Psoas muscle (tissue), 8 donors: Measurements from ENCODE around the gene TIMP3. TPM values are rescaled to one million over a fixed set of nuclear protein-coding genes. Genes with fewer than 3 reads are reported as not detected.

Experiments used
- ATAC-seq, 4 donors: fragments of 200-7000 bp; cut with Tn5 transposase; one replicate each; pipeline ENCODE4 v1.9.1; 2020; ENCODE audit warnings: moderate library complexity in 3 of 4, mild to moderate bottlenecking in 2 of 4
- DNase-seq, 2 donors: peaks; one replicate each; pipeline ENCODE4 v3.0.0-alpha.2; 2020
- H3K27ac ChIP-seq: fragments of 200-600 bp; one replicate; pipeline ENCODE4 v1.8.0; 2022
- H3K27me3 ChIP-seq, 3 donors: fragments of 200-600 bp in 1 of 3; one replicate each; pipeline versions ENCODE4 v1.6.1 to v1.8.0; 2013 to 2022; ENCODE audit warnings: low read length in 2 of 3, mild to moderate bottlenecking in 2 of 3, moderate library complexity in 1 of 3; ENCODE audit not compliant: insufficient read depth in 3 of 3
- H3K36me3 ChIP-seq, 2 donors: fragments of 200-600 bp in 1 of 2; one replicate each; pipeline versions ENCODE4 v1.6.1 to v1.8.0; 2013 to 2022; ENCODE audit warnings: low read depth in 1 of 2, mild to moderate bottlenecking in 1 of 2, moderate library complexity in 1 of 2; ENCODE audit not compliant: insufficient read depth in 1 of 2
- H3K4me1 ChIP-seq: fragments of 200-600 bp; one replicate; pipeline ENCODE4 v1.8.0; 2022
- H3K4me3 ChIP-seq: fragments of 200-600 bp; one replicate; pipeline ENCODE4 v1.8.0; 2022; ENCODE audit warnings: mild to moderate bottlenecking
- H3K9me3 ChIP-seq: fragments of 200-600 bp; one replicate; pipeline ENCODE4 v1.8.0; 2022
- WGBS, 3 donors: extraction: QIAGEN DNeasy Blood & Tissue Kit; methylation state at CpG; one replicate each; pipeline versions ENCODE4 v1.1.6 to v1.1.7; 2013; 5-methylcytosine and 5-hydroxymethylcytosine counted together
- intact Hi-C, 2 donors: fragments of 100-400 bp; cut with DNase I; formaldehyde crosslinking; loops; one replicate each; pipeline versions ENCODE4 v1.11.0 to v1.14.2; 2022
- polyA plus RNA-seq, 3 donors: library from polyadenylated mRNA; stranded (reverse); fragments of 200-250 nt; gene quantifications; one replicate each; pipeline ENCODE4 v1.2.3, GENCODE V29; 2013
- total RNA-seq, 4 donors: library from RNA; stranded (reverse); fragmentation: NEBNext Ultra II Directional in 2 of 4; extraction: Animal tissue kit (Norgen Biotek cat#: 25700) in 2 of 4; gene quantifications; one replicate each; pipeline versions ENCODE4 v1.2.1 to v1.2.4, GENCODE V29; 2021 to 2023
- TF ChIP-seq, protein P1 (sequence below): fragments of 200-600 bp; IDR thresholded peaks from one replicate; pipeline ENCODE4 v1.8.0; 2022; ENCODE audit warnings: antibody characterized with exemption
- donor health status: healthy with polysubstance abuse.
- donor health status: DM: no; HTN: no; CAD: no; lungs with moderate emphysema.
- donor health status: Bipolar disorder and iron deficiency.
- donor health status: healthy.
- donor health status: DM: yes; HTN: yes; CAD: no.
- donor health status: DM: no; HTN: no; CAD: no.
- donor health status: DM: no; HTN: no; CAD: no.
- donor health status: DM: yes; HTN: yes; CAD: no.

TIMP3 gene
- total and polyA plus RNA-seq, 7 donors = 58.6 to 160 (median 70.7) TPM

DNA sequence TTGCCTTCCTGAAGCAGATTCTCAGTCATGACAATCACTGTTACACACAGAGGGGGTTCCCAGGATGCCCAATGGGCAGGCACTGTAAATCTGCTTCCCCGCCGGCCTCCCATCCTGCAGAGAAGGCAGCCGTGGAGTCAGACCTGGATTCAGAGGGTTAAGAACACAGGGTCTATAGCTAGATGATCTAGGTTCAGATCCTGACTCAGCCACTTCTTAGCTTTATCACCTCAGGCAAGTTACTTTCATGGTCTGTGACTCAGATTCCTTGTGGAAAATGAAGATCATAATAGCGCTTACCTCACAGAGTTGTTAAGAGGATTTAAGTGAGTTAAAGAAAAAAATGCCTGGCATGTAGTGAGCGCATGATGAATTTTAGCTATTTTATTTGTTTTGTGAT lies 95.9 kb downstream of the TIMP3 start:
- no peaks in the 10 kb centered on the region for H3K27me3 ChIP-seq
- WGBS, 3 donors = 94 to 97% (median 94%) methylated on average over 5 of the region's 5 CpGs
- no peaks in the 10 kb centered on the region for H3K9me3 ChIP-seq
- H3K4me3 ChIP-seq = no peak overlapping the region
- H3K4me1 ChIP-seq = no peaks in the 10 kb centered on the region
- no peak for ATAC-seq
- no peaks in the 10 kb centered on the region for H3K36me3 ChIP-seq
- H3K27ac ChIP-seq = no peak overlapping the region
- TF ChIP-seq, protein P1, sequence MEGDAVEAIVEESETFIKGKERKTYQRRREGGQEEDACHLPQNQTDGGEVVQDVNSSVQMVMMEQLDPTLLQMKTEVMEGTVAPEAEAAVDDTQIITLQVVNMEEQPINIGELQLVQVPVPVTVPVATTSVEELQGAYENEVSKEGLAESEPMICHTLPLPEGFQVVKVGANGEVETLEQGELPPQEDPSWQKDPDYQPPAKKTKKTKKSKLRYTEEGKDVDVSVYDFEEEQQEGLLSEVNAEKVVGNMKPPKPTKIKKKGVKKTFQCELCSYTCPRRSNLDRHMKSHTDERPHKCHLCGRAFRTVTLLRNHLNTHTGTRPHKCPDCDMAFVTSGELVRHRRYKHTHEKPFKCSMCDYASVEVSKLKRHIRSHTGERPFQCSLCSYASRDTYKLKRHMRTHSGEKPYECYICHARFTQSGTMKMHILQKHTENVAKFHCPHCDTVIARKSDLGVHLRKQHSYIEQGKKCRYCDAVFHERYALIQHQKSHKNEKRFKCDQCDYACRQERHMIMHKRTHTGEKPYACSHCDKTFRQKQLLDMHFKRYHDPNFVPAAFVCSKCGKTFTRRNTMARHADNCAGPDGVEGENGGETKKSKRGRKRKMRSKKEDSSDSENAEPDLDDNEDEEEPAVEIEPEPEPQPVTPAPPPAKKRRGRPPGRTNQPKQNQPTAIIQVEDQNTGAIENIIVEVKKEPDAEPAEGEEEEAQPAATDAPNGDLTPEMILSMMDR = no peak
- DNase-seq = no peak
- intact Hi-C loops = no loop called here

DNA sequence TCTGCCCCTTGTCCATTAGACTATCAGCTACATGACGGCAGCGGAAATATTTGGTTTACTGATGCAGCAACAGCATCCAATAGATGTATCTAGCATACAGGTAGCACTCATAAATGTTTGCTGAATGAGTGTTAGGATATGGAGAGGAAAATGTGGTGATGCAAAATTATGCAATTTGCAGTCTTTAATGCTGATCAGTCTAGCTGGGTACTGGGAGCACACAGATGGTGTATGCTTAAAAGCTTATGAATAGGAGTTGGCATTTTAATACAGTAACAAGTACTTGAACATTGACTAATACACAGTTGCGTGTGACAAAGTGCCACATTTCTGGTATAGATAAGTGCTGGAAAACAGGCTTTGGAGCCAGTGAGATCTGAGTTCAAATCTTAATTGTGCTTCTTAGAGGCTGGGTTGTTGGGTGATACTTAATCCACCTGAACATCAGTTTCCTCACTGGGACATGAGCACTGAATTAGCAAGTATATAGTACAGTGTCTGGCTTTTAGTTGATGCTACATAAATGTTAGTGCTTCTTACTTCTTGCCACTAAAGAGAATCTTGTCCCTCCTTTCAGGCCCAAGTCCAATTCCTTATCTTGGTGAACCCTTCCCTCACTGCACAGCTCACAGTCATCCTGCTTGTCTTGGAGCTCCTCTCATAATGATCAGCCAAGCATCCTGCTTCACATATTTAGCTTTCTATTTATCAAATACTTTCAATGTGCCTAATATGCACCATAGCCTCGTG lies 99.6 kb downstream of the TIMP3 start:
- H3K36me3 ChIP-seq = no peaks in the 10 kb centered on the region
- 88 to 90% (median 88%) methylated on average over 4 of the region's 4 CpGs for whole genome bisulfite sequencing, 3 donors
- TF ChIP-seq, protein P1 = no peak
- no peaks in the 10 kb centered on the region for H3K9me3 ChIP-seq
- no peak overlapping the region for H3K4me3 ChIP-seq
- H3K27ac ChIP-seq = no peak overlapping the region
- no peak for ATAC-seq
- no peaks in the 10 kb centered on the region for H3K27me3 ChIP-seq
- no peak for DNase-seq
- intact Hi-C loops = no loop called here
- no peaks in the 10 kb centered on the region for H3K4me1 ChIP-seq

DNA sequence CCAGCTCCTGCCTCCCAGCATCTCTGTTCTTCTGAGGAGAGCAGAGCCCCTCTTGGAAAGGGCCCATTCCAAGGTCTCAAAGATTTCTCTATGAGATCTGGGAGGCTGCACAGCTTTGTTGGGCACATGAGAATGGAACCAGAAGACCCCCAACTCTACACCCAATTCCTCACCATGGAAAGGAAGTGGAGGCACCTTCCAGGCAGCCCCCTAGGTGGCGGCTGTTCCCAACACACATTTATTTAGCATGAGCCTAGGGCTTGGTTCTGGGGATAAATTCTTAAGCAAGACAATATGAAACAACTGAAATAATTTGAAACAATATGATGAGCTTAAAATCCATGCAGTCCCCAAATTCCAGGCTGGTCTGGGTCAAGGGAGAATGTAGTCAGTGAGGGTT lies 100.4 kb downstream of the TIMP3 start:
- no peak overlapping the region for H3K4me3 ChIP-seq
- no peaks in the 10 kb centered on the region for H3K9me3 ChIP-seq
- no peaks in the 10 kb centered on the region for H3K4me1 ChIP-seq
- no peaks in the 10 kb centered on the region for H3K27me3 ChIP-seq
- WGBS, 3 donors = 43 to 95% (median 48%) methylated on average over 1 of the region's 1 CpG
- no peaks in the 10 kb centered on the region for H3K36me3 ChIP-seq
- DNase-seq = no peak
- TF ChIP-seq, protein P1 = no peak
- H3K27ac ChIP-seq = no peak overlapping the region
- no peak for ATAC-seq
- intact Hi-C loops = no loop called here

DNA sequence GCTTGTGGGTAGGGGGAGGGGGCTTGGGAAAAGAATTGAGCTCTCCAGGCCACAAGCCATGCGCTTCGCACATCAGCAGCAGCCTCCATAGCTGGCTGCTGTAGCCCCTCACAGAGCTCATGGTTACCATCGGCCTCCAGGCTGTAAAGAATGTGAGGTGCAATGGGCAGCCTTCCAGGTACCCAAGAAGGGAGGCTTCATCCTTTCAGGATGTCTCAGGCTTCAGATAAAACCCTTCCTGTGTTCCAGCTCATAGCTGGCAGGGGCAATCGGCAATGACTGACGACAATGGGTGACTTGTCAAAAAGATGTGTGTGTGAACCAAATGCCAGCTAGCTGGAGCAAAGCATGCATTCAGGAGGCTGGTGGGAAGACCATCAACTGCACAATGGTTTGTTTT lies 102.0 kb downstream of the TIMP3 start:
- 79 to 86% (median 80%) methylated on average over 5 of the region's 5 CpGs for WGBS, 3 donors
- Histone ChIP-seq H3K4me3 (no peak overlapping the region), H3K9me3 (no peaks in the 10 kb centered on the region), H3K4me1 (no peaks in the 10 kb centered on the region), H3K27me3 (no peaks in the 10 kb centered on the region), H3K27ac (no peak overlapping the region), H3K36me3 (no peaks in the 10 kb centered on the region)
- no peak for ATAC-seq
- TF ChIP-seq, protein P1 = no peak
- no peak for DNase-seq
- intact Hi-C loops = no loop called here

DNA sequence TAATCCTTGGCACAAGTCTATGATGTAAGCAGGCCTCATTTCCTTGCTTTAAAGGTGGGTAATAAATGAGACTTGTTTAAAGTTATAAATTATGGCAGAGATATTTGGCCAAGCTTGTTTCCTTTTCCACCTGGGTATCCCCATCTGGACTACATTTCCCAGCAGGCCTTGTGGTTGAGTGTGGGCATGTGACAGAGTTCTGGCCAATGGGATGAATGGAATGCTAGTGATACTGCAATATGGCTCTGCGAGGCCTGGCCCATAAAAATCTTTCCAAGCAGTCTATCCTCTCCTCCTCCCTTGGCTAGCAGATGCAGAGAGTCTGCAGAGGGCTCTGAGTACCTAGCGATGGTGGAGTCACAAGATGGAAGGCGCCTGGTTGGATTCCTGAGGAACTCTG lies 102.5 kb downstream of the TIMP3 start:
- H3K27me3 ChIP-seq = no peaks in the 10 kb centered on the region
- H3K27ac ChIP-seq = no peak overlapping the region
- TF ChIP-seq, protein P1 = no peak
- ATAC-seq (peak; percentile 58 to 82 (median 61)), DNase-seq (no peak)
- no peaks in the 10 kb centered on the region for H3K9me3 ChIP-seq
- WGBS, 3 donors = 73 to 92% (median 80%) methylated on average over 3 of the region's 3 CpGs
- no peaks in the 10 kb centered on the region for H3K36me3 ChIP-seq
- H3K4me3 ChIP-seq = no peak overlapping the region
- H3K4me1 ChIP-seq = no peaks in the 10 kb centered on the region
- intact Hi-C loops = no loop called here
